Panc1 (cell line): ENCODE measurements around the gene FCHSD1. TPM values are rescaled to one million over a fixed set of nuclear protein-coding genes. Genes with fewer than 3 reads are reported as not detected.

Experiments
- ATAC-seq: fragments of 200-7000 bp; cut with Tn5 transposase; 2 replicates; pipeline ENCODE4 v1.9.1; 2020; ENCODE audit warnings: mild to moderate bottlenecking, moderate library complexity
- BruUV-seq: library from RNA; stranded (reverse); fragments of 400-500 nt; replicated peaks from 2 replicates; lab custom pipeline; 2021; lab: Mats Ljungman, UMichigan
- CTCF ChIA-PET: fragments of 300-600 bp; sonication (Branson Sonifier 250); formaldehyde crosslinking; loops from one replicate; lab custom pipeline; 2022; ENCODE audit warnings: antibody characterized with exemption; lab: Charles Lee
- POLR2A ChIA-PET: fragments of 300-600 bp; sonication (Branson Sonifier 250); formaldehyde crosslinking; loops from one replicate; lab custom pipeline; 2022; ENCODE audit warnings: antibody characterized with exemption; lab: Charles Lee
- DNase-seq: peaks from one replicate; pipeline ENCODE4 v3.0.0-alpha.2; 2010; ENCODE audit warnings: low read depth, low spot score
- H3K27ac ChIP-seq: 2 replicates; pipeline ENCODE4 v1.5.1; 2011; ENCODE audit warnings: mild to moderate bottlenecking, low read length, inconsistent platforms
- H3K27me3 ChIP-seq: fragments of 200-500 bp; sonication (Bioruptor generic); 2 replicates; pipeline ENCODE4 v1.6.0; 2014; ENCODE audit warnings: low read length, inconsistent platforms; ENCODE audit not compliant: control insufficient read depth, insufficient read depth
- H3K36me3 ChIP-seq: fragments of 200-500 bp; sonication (Bioruptor generic); 2 replicates; pipeline ENCODE4 v1.5.1; 2014; ENCODE audit warnings: inconsistent platforms, mild to moderate bottlenecking, low read length, moderate library complexity; ENCODE audit not compliant: control insufficient read depth, insufficient read depth
- H3K4me1 ChIP-seq: 2 replicates; pipeline ENCODE4 v1.5.1; 2011; ENCODE audit warnings: inconsistent platforms, mild to moderate bottlenecking, low read length, moderate library complexity; ENCODE audit not compliant: control insufficient read depth, insufficient read depth
- H3K4me3 ChIP-seq, 2 experiments: 2 replicates each; pipeline ENCODE4 v1.5.1; 2011 to 2012; ENCODE audit warnings: low read depth in 2 of 2, low read length in 2 of 2, mild to moderate bottlenecking in 2 of 2, inconsistent platforms in 1 of 2, moderate library complexity in 1 of 2
- H3K9me3 ChIP-seq: fragments of 200-500 bp; sonication (Bioruptor generic); 2 replicates; pipeline ENCODE4 v1.5.1; 2014; ENCODE audit warnings: low read depth, mild to moderate bottlenecking, inconsistent platforms, low read length, moderate library complexity; ENCODE audit not compliant: control insufficient read depth, insufficient read depth
- CTCF ChIP-seq: fragments of 450-650 bp; IDR thresholded peaks from 2 replicates; pipeline ENCODE4 v1.5.1; 2017; ENCODE audit warnings: mild to moderate bottlenecking
- POLR2AphosphoS5 ChIP-seq: IDR thresholded peaks from 2 replicates; pipeline ENCODE4 v1.6.1; 2012; ENCODE audit warnings: mild to moderate bottlenecking, low read depth, low read length, moderate library complexity
- SIN3A ChIP-seq: IDR thresholded peaks from 2 replicates; pipeline ENCODE4 v1.6.1; 2012; ENCODE audit warnings: low read depth, mild to moderate bottlenecking, low read length, moderate library complexity, borderline replicate concordance; ENCODE audit not compliant: insufficient read depth
- TCF7L2 ChIP-seq: IDR thresholded peaks from 2 replicates; pipeline ENCODE4 v1.6.1; 2011; ENCODE audit warnings: mild to moderate bottlenecking, low read depth, low read length, inconsistent platforms
- in situ Hi-C: cut with HindIII; loops from 2 replicates; pipeline ENCODE4 v1.10.0; 2016; ENCODE audit warnings: low sequenced_read_pairs, low pct_unique_long_range_greater_than_20kb
- intact Hi-C: fragments of 100-400 bp; cut with micrococcal nuclease; formaldehyde crosslinking; loops from one replicate; pipeline ENCODE4 v1.10.0; 2022; ENCODE audit not compliant: unreplicated experiment
- total RNA-seq: library from RNA; stranded (reverse); gene quantifications from one replicate; pipeline ENCODE4 v1.2.1, GENCODE V29; 2021; ENCODE audit not compliant: unreplicated experiment
- TF ChIP-seq, protein P1 (sequence below), 2 experiments: IDR thresholded peaks; 2 replicates each; pipeline ENCODE4 v1.6.1; 2011 to 2012; ENCODE audit warnings: low read depth in 2 of 2, control low read depth in 1 of 2, low read length in 1 of 2, mild to moderate bottlenecking in 1 of 2, moderate library complexity in 1 of 2; ENCODE audit not compliant: insufficient read depth in 1 of 2

The FCHSD1 gene
- total RNA-seq, 1 experiment from 2014 or later, result 32.8 TPM

DNA sequence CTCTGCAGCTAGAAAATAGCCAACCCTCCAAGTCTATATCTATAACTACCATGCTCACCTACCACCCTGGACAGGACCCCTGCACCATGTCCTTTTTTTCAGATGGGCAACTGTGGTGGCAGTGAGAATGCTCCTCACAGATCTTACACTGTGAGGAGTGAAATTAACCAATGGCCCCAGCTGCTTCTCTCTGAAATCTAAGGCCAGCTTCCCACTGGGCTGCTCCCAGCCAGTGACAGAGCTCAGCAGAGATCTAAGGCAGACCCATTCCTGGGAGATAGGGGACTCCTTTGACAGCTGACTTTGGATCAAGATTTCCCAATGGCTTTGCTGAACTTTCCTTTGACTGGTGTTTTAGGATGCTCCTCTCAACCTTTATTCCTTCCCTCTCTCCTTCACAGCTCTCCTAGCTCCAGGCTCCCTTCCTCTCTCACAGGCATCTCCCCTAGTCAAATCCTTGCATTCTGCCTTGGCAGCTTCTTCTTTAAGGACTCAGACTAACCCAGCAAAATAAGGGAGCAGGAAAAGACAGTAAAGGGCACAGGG is 32.5 kb upstream of the FCHSD1 start:
- intact Hi-C loops (no loop called here), in situ Hi-C loops (no loop called here)
- DNase-seq, result no peak
- Histone ChIP-seq H3K4me1 (peaks cover 8% of the 10 kb centered on the region), H3K36me3 (no peaks in the 10 kb centered on the region), H3K4me3 (no peak overlapping the region), H3K9me3 (no peaks in the 10 kb centered on the region), H3K27me3 (no peaks in the 10 kb centered on the region), H3K27ac (no peak overlapping the region)
- ChIA-PET CTCF (no interaction called here), POLR2A (no interaction called here)
- no peak for ATAC-seq
- TF ChIP-seq POLR2AphosphoS5 (no peak), TCF7L2 (no peak), CTCF (no peak), SIN3A (no peak)
- TF ChIP-seq, protein P1, sequence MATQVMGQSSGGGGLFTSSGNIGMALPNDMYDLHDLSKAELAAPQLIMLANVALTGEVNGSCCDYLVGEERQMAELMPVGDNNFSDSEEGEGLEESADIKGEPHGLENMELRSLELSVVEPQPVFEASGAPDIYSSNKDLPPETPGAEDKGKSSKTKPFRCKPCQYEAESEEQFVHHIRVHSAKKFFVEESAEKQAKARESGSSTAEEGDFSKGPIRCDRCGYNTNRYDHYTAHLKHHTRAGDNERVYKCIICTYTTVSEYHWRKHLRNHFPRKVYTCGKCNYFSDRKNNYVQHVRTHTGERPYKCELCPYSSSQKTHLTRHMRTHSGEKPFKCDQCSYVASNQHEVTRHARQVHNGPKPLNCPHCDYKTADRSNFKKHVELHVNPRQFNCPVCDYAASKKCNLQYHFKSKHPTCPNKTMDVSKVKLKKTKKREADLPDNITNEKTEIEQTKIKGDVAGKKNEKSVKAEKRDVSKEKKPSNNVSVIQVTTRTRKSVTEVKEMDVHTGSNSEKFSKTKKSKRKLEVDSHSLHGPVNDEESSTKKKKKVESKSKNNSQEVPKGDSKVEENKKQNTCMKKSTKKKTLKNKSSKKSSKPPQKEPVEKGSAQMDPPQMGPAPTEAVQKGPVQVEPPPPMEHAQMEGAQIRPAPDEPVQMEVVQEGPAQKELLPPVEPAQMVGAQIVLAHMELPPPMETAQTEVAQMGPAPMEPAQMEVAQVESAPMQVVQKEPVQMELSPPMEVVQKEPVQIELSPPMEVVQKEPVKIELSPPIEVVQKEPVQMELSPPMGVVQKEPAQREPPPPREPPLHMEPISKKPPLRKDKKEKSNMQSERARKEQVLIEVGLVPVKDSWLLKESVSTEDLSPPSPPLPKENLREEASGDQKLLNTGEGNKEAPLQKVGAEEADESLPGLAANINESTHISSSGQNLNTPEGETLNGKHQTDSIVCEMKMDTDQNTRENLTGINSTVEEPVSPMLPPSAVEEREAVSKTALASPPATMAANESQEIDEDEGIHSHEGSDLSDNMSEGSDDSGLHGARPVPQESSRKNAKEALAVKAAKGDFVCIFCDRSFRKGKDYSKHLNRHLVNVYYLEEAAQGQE (IDR thresholded peaks at IDR 0.05; ENCODE audit: insufficient read depth in 1 of 2, low read depth in 2 of 2, low read length in 1 of 2), result no peak
- no TSS peak for BruUV-seq

DNA sequence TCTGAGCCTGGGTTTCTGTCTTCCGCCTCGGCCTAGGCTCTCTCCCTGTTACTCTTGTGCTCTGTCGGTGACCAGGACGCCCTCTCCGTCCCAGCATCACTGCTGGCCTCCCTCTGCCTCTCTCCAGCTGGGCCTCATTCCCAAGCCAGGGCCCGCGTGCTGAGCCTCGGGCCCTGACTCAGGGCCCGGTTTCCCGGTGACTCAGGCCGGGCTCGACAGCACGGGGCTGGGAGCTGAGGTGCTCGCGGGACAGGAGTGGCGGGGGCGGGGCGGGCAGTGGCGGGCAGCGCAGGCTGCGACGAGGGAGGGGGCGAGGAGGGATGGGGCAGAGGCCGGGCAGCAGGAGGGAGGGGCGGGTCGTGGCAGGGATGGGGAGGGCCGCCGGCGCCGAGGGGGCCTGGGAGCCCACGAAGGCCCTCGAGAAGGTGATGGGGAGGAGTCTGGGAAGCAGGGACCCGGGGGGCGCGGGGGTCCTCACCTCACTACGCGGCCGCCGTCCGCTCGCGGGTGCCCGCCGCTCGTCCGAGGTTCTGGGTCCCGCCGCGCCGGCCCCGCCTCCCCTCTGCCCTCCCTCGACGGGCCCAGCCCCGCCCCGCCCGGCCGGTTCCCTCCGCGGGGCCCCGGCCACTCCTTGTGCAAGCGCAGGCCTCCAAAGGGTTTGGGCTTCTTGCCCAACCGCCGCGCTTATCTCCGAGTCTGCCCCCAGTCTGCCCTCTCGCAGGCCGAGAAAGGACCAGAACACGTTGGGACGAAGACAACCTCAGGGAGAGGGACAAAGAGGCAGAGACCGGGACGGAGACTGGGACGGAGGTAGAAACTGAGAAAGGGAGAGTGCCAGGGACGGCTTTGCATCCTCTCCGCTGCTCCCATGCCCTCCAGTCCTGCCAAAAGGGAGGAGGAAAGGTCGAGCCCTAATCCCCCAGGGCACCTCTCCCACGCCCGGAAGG is 30.8 kb upstream of the FCHSD1 start, which contains the start of gene ARAP3:
ARAP3 (minus strand) TSS at position 536 of the 947 bp plus-strand sequence. CDS start 1,744 bp downstream, outside the sequence.
- H3K4me1 ChIP-seq, result peaks cover 8% of the 10 kb centered on the region
- intact Hi-C loops (no loop called here), in situ Hi-C loops (no loop called here)
- BruUV-seq, result no TSS peak
- peak; percentile 38 for DNase-seq
- ChIA-PET POLR2A (interaction anchor here (0.6 kb wide), 1 partner anchor 10 kb away, joined by 4 read pairs; no protein-coding TSS in a partner anchor), CTCF (interaction anchor here (1.1 kb wide), 1 partner anchor 17 kb away, joined by 6 read pairs; no protein-coding TSS in a partner anchor)
- peak within 1 kb of the TSS; percentile 29 to 59 for H3K4me3 ChIP-seq
- peak; percentile 93 for ATAC-seq
- H3K9me3 ChIP-seq, result no peaks in the 10 kb centered on the region
- TF ChIP-seq POLR2AphosphoS5, result no peak
- TF ChIP-seq, protein P1 (IDR thresholded peaks at IDR 0.05; ENCODE audit: insufficient read depth in 1 of 2, low read depth in 2 of 2, low read length in 1 of 2), result no peak
- no peak for TF ChIP-seq CTCF
- TF ChIP-seq TCF7L2, result no peak
- TF ChIP-seq SIN3A, result no peak
- no peaks in the 10 kb centered on the region for H3K36me3 ChIP-seq
- peak within 1 kb of the TSS; percentile 55; the same call in 1 of the 2 replicates for H3K27ac ChIP-seq
- no peaks in the 10 kb centered on the region for H3K27me3 ChIP-seq
